Measurements from ENCODE around the gene COX19.
A peak's percentile ranks its signal among the peaks of the same experiment; 100 is the strongest.
"Not testable (repeated sequence)": the region's sequence is repeated elsewhere in the genome, so short reads cannot be mapped to it uniquely, and the experiment has no call there.

Gene COX19

DNA sequence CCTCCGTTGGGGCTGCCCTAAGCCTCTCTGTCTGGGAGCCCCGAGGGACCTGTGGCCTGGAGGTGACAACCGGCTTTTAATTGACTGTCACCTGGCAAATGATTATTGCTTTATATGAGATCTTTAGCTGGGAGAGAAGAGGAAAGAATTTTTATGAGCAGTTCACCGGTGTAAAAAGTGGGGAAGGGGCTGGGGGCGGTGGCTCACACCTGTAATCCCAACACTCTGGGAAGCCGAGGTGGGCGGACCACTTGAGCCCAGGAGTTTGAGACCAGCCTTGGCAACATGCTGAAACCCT, 2.6 kb upstream of the COX19 start:
- DNase-seq (ENCODE audit: low spot score) = no peak

DNA sequence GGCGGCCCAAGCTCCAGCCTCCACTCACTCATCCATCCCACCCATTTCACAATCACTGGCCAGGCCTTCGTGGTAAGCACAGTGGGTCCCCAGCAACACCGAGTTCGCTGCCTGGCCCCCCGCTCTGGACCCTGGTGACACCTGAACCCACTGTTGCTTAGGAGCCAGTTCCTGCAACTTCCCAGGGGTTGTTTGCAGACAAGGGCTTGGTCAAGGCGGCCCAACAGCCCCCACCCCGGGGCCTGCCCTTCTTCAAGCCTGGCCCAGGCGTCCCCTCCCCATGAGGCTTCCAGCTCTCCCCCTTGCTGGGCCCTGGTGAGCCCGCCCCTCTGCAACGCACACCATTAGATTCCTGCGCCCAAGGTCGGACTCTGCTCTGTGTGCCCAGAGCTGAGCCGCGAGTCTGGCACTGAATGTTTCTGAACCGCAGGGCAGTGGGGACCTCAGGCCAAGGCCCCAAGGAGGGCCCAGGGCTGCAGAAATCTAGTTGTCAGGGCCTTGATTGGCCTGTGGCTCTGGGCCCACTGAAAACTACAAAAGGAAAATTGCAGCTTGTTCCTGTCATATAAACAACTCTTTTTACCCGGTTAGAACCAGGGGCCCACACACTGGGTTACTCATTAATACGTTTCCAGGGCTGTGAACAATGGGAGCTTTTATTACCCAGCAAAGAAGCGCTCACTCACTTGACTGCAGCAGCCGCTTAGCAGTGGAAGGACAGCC, 2.1 kb upstream of the COX19 start:
- no peak for DNase-seq (ENCODE audit: low spot score)

DNA sequence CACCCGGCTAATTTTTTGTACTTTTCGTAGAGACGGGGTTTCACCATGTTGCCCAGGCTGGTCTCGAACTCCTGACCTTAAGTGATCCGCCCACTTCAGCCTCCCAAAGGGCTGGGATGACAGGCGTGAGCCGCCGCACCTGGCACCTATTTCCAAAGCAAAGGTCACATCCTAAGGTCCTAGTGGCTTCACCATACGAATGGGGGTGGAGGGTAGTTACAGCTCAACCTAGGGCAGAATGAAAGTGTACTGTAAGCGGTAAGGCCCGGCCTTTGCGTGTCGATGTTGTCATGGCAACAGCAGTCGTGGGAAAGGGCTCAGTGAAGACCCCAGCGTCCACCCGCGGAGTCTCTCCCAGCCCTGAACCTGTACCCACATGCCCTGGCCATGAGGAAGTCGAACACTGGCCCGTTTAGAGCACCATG, 1.6 kb upstream of the COX19 start:
- DNase-seq (ENCODE audit: low spot score) = no peak

DNA sequence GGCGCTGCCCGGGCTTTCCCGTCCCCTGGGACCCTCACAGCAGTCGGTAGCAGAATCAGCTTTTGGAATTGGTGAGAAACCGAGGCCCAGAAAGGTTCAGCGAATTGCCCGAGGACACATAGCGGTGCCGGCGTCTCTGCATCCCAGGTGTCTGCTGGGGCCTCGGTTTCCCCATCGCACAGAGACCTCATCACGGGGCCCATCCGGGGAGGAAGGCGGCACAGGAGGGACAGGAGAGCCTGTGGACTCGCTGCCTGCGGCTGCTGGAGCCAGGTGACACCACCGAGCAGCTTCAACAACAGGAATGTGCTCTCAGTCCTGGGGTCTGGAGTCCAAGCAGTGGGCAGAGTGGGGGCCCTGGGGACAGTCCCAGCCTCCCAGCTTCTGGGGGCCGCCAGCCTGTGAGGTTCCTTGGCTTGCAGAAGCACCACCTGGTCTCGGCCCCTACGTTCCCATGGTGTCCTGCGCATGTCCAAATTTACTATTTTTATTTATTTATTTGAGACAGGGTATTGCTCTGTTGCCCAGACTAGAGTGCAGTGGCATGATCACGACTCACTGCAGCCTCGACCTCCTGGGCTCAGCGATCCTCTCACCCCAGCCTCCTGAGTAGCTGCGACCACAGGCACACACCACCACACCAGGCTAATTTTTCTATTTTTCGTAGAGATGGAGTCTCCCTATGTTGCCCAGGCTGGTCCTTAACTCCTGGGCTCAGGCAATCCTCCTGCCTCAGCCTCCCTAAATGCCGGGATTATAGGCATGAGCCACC, 539 bp upstream of the COX19 start:
- no peak for DNase-seq (ENCODE audit: low spot score)

DNA sequence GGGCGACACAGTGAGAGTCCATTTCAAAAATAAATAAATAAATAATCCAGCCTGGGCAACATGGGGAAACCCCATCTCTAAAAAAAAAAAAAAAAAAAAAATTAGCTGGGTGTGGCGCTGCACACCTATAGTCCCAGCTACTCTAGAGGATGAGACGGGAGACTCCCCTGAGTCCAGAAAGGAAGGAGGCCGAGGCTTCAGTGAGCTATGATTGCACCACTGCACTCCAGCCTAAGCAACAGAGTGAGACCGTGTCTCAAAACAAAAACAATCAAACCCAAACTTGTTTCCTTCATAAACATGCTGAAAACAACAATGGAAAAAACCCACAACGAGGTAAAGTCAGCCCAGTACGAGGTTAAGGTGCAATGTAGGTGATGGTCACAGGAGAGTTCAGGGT, 1.2 kb downstream of the COX19 start:
- no peak for DNase-seq (ENCODE audit: low spot score)

DNA sequence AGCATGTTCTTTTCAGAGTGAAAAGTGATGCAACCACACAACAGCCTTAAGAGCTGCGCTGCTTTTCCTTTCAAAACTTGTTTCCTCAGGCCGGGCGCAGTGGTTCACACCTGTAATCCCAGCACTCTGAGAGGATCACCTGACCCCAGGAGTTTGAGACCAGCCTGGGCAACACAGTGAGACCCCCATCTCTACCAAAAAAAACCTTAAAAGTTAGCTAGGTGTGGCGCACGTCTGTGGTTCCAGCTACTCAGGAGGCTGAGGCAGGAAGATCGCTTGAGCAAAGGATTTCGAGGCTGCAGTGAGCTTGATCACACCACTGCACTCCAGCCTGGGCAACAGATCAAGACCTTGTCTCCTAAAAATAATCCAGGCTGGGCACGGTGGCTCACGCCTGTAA, 2.0 kb downstream of the COX19 start:
- no peak for DNase-seq (ENCODE audit: low spot score)

DNA sequence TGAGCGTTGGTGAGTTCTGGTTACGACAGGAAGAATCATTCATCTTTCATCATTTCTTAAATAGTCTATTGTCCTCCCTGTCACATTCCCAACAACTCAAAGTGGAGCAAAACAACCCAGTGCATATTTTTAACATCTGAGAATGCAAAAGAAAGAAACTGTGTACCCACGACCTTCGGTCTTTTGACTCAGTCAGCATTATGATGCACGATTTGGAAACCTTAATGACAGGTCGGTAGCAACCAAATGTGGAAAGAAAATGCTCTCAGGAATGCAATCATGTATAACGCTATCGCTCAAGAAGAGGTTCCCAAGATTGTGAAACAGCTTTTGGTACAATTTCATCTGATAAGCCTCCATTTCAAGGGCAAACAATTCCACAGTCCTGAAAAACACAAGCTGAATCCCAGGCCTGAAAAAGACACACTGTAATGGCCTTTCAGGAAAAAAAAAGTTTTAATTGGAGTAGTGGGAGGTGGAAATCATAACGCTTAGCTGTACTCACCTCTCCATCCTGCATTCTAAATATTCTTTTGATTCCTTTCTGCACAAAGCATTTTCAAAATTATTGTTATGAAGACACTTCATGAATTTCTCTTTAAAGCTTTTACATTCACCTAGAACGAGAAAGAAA, 2.6 kb downstream of the COX19 start:
- no peak for DNase-seq (ENCODE audit: low spot score)

DNA sequence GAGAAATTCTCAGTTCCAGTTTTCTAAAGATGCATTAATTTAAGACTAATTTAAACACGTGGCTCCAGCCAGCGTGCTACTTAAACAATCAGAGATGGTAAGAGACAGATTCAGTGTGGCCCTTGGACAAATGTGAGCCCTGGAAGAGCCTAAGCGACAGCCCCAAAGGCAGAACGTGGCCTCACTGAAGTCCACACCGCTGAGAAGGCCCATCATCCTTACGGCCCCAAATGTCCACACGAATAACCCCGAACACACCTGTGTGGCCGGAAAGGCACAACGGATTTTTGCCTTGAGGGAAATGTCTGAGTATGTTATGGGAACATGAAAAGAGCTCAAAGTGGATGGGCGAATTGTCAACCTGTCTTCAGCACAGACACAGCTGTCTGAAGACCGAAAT, 3.2 kb downstream of the COX19 start:
- no peak for DNase-seq (ENCODE audit: low spot score)

DNA sequence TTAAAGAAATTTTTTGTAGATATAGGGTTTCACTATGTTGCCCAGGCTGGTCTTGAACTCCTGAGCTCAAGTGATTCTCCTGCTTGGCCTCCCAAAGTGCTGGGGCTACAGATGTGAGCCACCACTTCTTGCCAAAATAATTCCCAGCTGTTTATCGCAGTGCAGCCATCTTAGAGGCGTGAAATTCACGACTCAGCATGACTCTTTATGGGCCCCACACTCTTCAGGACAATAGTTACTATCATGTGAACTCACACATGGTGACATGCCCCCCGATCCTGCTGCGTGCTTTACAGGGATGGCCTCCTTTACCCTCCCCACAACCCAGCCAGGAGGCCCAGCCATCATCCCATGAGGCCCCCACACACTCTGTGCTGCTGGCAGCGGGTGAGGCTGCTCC, 4.6 kb downstream of the COX19 start:
- no peak for DNase-seq (ENCODE audit: low spot score)

DNA sequence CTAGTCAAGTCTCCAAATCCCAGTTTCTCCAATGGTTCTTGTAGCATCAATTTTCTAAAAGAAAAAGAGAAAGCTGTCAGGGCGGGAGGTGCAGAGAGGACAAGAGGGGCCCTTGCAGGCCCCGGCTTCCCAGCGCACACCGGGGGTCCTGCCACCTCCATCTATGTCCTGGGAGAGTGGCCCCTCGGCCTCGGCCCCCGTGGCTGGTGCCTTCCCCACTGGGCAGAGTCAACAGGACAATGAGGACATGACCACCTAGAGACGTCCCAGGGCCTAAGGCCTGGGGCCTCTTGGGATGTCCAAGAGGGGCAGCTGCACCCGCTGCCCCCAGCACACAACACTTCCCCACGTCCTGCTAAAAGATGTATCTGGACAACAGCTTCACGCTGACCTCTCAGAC, 5.9 kb downstream of the COX19 start:
- no peak for DNase-seq (ENCODE audit: low spot score)

DNA sequence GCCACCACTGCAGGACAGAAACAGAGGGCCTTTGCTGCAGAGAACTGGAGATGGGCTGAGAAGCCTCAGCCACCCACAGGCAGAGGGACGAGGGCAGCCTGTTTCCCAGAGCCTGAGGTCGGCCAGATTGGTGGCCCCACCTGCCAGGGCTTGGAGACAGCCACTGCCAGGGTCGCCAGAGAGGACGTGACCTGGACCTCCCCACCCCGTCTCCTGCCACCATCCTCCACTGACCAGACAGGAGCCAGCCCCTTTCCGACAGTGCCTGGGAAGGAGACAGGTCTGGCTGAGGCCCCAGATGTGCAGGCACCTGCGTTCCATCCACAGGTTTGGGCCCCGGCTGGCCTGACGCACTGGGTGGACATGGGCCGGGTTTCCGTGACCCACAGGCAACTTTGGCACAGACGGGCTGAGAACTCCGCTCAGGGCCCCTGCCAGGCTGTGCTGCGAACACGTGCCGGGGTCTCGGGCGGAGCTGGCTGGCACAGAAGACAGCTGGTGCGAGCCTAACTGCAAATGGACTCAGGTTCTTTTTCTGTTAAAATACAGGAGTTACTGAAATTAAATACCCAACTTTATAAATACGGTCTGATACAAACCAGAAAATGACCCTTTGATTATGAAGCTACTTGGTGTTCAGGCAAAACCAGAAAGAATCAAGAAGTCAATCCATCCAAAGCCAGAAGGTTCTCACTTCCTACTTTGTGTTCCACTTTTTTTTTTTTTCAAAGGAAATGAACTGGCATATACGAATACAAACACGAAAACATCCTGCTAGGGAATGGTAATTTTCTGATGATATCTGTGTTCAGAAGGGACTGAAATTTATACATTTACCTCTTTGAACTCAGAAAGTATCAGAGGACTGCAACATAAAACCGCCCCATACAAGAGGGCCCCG, 6.9 kb downstream of the COX19 start:
- DNase-seq (ENCODE audit: low spot score) = no peak

DNA sequence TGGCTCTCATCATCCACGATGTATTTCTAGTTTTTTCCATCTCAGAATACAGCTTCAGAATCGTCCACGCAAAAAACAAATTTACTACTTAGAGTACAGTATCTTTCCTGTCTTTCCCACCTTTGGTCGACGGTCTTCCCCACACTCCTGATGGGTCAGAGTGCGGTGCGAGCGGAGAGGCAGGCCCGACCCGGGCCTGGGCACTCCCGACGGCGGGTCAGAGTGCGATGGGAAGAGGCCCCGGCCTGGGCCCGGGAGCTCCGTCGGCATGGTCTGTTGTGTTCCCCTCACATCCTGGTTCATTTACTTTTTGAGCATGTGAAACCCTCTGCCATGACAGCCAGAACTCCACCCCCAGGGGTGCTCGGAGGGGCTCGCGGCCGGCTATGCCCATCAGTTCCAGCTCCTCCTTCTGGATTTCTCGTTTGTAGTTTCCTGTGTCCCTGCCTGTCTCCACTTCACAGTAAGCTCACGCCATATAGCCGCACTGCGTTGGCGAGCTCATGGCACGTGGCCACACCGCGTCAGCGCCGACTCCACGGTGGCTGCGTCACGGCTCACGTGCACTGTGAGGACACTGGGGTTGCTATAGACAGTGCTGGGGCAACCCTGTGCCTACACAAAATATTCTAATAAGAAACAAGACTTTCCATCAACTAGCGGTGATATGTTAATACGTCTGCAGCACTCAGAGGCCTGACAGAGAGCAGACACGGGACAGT, 7.8 kb downstream of the COX19 start:
- no peak for DNase-seq (ENCODE audit: low spot score)

DNA sequence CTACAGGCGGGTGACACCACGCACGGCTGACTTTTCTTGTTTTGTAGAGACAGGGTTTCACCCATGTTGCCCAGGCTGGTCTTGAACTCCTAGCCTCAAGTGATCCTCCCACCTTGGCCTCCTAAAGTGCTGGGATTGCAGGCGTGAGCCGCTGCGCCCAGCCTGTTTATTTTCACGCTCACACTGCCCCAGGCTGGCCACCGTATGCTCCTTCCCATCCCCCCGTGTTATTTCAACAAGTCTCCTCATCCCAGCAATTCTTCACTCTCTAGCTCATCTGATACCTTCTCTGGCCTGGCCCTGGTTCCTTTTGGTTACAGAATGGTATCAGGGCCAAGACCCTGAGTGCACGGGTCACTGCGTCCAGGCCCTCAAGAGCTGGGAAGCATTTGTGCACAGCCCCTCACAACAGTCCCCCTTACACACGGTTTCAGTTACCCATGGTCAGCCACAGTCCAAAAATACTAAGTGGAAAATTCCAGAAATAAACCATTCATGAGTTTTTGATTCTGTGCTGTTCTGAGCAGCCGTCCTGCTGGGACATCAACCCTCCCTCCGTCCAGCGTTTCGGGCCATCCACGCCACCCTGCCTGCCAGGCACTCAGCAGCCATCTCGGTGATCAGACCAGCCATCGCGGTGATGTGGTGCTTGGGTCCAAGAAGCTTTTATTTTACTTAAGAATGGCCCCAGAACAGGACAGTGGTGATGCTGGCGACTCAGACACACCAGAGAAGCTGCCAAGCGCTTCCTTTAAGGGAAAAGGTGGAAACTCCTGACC, 8.9 kb downstream of the COX19 start:
- DNase-seq (ENCODE audit: low spot score) = no peak

DNA sequence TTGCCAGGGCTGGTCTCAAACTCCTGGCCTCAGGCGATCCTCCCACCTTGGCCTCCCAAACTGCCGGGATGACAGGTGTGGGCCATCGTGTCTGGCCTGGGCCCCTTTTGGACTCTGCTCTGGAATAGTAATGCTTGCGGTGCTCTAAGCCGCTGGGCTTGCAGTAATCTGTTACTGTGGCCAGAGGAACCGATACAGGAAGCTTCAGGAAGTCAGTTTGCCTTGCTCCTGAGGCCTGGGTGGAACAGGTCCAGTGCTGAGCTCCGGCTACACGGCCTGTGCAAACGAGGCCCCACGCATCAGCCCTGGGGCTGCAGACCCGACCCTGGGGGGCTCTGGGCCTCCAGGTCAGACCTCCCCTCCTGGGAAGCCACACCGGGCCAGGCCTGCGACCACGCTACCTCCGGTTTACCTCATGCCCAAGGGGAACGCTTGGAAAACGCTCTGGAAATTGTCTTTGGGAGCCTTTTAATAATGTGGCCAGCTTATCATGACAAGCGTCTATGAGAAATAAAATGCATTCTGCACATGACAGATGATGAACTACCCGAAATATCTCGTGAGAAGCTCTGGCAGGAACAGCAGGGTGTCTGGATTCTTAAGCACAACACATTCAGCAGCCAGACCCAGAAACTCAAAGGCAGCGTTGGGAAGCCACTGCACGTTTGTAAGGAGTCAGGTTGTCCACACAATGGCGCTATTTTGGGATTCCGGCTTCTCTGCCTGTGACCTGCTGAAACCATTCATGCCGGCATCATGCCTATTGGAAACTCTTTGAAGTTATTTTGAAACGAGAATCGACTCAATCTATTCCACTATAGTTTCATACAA, 10.7 kb downstream of the COX19 start:
- DNase-seq (ENCODE audit: low spot score) = peak; percentile 55

DNA sequence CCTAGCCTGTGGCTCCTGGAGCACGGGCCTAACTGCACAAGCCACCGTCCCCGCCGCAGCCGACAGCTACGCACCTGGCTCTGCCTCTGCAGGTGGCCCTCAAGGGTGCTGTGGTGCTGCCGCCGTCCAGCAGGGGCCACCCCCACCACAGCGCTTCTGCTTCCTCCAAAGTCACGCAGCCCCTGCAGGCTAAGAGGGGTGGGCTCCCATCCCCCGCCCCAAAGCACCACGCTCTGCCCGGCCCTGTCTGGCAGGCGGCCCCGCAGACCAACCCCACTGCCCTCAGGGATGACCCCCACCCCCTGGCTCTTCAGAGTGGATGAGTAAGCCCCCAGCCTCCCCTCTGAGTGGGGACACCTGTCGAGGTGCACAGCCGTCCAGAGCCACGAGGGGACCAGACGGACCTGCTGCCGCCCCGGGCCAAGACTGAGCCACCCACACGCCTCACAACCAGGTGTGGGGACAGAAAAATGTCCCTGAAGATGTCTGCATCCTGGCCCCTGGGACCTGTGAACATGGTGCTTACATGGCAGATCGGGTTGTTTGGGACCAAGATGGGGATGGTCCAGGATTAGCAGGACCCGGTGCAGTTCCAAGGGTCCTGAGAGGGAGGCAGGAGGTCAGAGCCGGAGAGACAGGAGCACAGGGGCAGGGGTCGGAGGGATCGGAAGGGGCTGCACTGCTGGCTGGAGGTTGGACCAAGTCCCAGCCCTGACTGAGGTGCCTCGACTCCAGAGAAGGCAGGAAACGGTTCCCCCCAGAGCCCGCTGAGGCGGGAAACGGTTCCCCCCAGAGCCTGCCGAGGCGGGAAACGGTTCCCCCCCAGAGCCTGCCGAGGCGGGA, 11.9 kb downstream of the COX19 start:
- DNase-seq (ENCODE audit: low spot score) = no peak

DNA sequence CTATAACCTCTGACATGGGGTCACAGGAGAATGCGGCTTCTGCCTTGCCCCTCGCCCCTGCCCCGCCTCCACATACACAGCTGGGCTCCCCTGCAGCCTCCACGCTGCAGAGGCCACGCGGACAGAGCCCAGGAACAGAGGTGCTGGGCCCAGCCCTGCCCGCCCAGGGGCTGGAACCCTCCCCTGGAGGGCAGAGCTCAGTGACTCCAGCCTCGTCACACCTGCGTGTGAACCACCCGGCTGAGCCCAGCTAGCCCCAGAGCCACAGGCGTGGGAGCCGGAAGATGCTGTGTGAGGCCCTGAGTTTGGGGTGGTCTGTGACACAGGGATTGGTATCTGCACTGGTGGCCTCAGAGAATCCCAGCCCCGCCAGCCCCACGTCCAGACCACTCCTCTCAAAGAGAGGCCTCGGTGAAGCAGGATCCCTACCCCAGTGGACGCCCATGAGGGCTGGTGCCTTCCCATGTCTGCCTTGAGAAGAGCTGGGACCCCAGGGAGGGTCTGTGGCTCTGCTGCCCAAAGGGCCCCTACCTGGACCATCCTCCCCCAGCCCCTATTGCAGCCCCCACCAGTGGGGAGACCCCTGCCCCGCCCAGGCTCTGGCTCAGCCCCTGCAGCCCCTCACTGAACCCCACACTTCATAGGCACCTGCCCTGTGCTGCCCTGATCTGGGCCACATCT, 12.8 kb downstream of the COX19 start:
- peak; percentile 3 for DNase-seq (ENCODE audit: low spot score)

DNA sequence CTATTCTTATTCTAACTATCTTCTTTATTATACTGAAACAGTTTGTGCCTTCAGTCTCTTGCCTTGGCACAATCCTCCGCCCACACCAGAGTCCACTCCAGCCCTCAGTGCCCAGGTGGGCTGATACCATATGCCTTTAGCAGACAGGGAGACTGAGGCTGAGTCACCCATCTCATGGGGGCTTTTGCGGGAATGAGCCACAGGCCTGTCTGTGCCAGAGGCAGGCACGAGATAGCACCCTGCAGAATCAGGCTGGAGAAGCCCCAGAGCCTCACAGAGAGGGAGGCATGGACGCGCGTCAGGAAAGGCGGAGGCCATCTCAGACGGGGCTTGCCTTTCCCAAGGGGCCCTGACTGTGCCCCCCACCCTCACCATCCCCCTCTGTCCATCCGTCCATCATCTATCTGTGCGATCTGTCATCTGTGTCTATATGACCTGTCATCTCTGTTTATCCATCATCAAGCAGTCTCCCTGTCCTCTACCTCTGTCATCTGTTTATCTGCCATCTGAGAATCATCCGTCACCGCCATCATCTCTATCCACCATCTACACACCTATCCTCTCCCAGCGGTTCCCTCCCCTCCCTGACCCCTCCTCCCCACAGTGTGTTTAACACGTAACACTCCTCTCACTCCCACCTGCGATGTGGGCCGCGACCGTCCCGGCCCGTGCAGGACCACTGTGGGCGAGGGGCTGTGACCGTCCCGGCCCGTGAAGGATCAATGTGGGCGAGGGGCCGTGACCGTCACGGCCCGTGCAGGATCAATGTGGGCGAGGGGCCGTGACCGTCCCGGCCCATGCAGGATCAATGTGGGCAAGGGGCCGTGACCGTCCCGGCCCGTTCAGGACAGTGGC, 13.6 kb downstream of the COX19 start:
- no peak for DNase-seq (ENCODE audit: low spot score)

DNA sequence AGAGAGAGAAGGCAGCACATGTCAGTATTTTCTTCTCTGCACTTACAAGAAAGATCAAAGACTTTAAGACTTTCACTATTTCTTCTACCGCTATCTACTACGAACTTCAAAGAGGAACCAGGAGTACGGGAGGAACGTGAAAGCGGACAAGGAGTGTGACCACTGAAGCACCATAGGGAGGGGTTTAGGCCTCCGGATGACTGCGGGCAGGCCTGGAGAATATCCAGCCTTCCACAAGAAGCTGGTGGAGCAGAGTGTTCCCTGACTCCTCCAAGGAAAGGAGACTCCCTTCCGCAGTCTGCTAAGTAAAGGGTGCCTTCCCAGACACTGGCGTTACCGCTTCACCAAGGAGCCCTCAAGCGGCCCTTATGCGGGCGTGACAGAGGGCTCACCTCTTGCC, 14.4 kb downstream of the COX19 start:
- DNase-seq (ENCODE audit: low spot score) = not testable (repeated sequence)

Measured in iPS-NIHi11 (cell line).